Activated CD4-positive, CD25-positive, alpha-beta regulatory T cell treated with anti-CD3 and anti-CD28 coated beads, Interleukin-2, amount 50 U/mL, for 72 hours (primary cell): Measurements from ENCODE around the gene SH3BP4.

Source experiments
- DNase-seq: peaks from one replicate; pipeline ENCODE4 v3.0.0; 2021

SH3BP4 gene

DNA sequence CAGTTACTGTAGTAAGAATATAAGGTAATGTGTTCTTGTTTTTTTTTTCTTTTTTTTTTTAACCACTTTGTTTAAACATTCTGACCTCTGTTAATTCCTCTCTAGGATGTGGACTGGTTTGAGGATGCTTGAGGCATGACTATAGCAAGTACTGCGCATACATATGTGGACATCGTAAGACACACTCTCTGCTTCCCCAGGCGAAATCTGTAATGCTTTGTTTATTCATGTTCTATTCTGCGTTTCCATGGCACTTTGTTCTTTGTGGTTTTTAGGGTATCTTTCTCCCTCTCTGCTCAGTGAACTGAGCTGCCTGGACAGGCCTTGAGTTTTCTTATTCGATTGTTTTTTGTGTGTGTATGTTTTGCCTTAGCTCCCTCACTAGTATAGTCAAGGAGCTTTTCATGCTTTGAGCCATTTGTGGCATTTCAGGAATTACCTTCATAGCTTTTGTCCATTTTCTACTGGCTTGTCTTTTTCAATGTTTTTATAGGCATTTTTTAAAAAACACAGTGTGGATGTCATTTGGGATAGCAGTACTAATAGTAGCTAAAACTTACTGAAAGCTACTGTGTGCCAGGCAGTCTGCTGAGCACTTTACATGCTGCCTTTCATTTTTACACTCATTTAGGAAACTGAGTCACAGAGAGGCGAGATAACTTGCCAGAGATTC is 1.9 kb upstream of the SH3BP4 start:
- DNase-seq: no peak

DNA sequence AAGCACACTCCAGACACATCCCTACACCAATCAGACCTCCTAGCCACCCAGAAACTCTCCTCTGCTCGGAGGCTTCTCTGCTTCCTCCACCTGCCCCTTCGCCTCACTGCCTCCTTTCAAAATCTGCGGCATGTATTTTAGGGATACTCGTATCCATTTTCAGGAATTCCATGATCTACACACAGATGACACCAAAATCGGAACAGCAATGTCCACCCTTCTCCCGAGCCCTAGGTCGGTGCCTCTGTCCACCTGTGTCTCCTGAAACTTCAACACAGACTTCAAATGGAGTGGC is 1.4 kb upstream of the SH3BP4 start:
- DNase-seq: no peak

DNA sequence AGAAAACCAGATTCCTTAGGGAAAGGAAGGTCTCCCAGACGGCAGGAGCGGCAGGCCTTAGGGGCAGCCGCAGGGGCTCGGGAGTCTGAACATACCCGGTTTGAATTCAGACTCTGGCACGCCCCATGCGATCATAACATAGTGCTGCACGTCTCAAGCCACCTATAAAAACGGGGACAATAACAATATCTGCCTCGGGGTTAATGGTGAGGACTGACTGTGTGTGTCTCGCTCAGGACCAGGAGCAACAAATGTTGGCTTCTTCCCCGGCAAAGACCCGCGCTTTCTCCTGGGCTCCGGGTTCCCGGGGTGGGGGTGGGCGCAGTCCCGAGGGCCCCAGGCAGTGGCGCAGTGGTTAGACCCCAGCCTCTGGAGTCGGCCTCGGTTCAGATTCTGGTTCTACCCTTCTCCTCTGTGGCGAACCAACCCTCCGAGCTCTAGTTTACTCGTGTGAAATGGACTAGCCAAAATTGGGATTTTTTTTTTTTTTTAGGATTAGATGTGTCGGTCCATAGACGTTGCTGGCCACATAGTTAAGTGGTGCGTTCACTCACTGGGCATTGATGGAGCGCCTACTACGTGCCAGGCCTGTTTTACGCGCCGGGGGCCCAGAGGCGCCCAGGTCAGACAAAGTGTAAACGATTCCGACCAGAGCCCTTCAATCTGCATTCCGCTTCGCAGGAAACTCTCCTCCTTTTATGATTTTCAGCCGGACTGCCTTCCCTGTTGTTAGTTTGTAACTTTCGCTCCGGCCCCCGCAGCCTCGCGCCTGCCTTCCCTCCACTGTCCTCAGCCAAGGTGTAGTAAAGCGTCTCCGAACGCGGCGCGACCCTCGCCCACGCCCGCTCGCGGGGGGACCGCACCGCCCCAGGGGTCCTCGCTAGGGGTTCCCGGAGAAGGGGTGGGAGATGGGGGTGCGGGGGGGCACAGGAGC is 820 bp upstream of the SH3BP4 start:
- DNase-seq: no peak

DNA sequence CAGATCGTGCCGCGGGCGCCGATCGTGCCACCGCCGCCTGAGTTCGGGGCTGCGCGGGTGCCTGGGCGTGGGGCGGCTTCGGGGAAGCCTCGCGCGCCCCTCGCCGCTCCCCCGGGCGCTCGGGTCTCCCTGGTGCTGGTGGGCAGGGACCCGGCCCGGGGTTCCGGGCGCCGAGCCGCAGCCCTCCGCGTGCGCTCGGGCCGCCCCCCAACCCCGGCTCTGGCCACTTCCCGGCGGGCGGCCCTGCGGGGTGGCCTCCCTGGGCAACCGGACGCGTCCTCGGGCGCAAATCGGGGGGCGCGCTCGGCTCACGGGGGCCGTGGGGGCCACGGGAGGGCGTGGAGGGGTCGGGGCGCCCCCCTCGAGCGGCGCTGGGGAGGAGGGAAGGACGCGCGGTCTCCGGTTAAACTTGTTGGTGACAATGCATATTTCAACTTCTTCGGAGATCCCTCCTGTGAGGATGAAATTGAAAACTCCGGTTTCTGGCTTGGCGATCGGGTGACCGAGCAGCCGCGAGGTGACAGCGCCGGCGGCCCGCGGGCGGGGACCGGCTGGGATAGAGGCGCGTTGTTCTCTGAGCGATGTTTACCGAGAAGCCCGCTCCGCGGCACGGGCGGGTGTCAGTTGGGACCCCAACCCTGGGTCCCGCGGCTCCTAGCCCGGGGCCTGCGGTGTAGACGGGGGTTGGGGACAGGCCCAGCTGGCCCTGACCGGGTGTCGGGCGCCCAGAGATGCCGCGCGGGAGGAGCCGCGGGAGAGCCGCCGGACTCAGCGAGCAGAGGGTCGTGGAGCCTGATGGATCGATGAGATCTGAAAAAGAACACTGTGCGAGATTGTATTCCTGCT is 676 bp downstream of the SH3BP4 start:
- DNase-seq: no peak

DNA sequence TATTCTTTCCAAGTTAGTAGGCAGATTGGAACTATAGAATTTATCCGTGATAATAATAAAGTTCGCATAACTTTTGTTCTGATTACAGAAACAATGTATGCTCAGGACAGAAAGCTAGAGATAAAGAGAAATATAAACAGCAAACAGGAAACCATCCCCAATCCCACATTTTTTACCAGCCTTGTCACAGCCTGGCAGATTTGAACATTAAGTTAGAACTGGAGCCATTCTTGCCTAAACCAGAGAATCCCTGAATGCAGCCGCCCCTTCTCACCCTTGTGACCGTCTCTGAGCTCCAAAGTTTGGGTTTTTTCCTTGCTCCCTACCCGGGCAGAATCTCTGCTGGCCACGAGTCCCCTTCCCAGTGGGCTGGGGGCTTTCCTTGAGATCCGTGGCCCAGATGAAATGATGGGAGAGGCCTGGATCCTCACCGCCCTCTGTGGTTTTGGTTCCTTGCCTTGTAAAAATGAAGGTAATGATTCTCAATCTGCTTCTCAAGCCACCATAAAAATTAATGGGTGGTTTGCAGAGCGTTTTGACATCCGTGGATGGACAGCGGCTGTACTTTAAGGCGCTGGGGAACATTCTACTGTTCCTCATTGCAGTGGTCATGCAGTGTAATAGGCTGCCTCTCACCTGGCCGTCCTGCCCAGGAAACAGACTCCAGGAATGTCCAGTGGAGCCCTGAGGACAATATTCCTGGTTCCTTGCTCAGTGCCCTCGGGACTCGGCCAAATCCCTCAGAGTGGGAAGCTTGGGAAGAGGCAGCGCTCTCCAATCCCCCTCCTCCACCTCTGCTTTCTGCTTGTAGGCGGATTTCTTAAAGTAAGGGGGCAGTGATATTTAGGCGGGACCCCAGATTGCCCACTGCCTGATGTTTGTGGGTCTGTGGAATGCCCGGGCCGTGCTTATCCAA is 1.6 kb downstream of the SH3BP4 start:
- DNase-seq: no peak

DNA sequence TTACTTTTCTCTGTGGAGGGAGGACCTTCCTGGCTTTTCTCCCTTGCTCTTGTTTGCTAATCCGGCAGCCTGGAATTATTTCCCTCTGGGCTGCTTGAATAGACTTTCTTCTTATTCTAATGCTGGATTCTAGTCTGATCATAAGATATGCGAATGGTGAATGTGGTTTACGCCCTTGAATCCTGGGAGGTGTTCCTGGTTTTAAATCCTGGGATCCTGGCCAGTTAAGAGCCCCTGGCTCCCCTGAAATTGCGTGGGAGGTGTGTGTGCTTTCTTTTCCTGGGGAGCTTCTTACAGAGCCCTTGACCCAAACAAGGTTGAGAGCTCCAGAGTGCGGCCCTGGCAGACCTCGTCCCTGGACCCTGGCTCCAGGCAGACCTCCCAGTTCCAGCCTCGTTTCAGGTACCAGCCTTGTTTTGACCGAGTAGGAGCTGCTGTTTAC is 2.8 kb downstream of the SH3BP4 start:
- no peak for DNase-seq

DNA sequence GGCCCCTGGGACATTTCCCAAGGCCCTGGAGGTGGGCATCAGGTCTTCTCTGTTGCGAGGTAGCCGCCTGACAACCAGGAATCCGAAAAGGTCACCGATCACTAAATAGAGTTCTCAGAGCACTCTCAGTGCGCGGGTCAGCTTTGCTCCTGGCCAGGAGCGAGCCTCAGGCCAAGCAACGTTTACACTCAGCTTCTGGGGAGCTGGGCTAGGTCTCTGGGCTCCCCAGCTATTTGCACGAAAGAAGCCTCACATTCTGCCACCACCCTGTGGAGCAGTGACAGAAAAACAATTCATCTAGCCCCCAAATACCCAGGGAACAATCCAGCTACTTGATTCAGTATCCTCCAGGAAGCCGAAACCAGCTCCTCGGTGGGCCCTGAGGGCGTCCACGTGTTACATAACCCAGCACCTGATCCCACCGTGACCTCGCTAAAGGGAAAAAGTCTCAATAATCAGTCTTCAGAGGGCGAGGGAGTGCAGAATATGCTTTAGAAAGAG is 3.3 kb downstream of the SH3BP4 start:
- no peak for DNase-seq

DNA sequence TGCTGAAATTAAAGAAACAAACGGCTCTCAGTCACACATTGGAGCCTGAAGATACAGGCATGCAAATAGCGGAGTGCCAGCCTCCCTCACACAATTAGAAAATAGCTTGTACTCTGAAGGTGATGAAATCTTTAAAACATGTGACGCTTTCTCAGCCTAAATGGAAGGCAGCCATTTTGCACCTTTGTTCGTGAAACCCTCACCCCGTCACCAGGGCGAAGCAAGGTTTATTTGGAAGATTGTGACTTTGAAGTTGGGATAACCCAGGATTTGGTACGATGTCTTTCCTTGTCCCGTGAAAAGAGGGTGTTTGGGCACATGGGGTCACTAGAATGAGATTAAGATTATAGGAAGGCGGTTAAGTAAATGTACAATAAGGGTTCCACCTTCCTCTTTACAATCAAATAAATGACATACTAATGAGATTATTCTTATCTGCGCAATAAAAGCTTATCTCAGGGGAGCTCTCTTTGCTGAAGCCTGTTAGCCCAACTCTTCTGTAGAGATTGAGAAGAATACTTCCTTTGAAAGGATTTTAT is 4.2 kb downstream of the SH3BP4 start:
- DNase-seq: no peak

DNA sequence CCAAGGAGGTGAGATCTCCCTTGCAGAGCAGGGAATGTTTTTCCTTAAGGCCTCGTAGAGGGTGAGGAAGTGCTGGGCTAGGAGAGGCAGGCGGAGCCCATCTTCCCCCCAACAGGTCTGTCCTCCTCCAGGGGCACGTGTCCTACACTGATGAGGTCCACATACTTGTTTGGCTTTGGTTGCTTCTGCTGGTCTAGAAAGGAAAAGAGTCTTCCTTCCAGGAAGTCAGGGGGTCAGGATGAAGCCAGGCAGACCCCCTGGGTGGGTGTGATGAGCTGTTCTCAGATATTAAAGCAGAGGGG is 6.0 kb downstream of the SH3BP4 start:
- no peak for DNase-seq

DNA sequence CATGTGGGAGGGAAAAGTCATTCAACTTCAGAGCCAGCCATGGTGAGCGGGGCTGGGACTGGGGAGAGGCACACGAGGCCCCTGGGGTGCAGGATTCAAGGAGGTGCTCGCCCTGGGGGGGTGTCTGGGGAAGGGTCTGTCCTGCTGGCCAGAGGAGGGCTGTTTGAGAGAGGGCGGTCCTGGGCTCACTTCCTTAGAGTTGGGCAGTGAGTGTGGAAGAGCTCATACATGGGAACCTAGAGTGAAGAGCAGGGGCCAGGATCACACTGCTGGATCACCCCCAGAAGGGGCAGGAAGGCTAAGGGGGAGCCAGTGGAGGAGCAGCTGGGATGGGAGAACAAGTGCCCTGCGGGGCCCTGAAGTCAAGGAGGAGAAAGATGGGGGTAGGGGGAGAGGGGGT is 6.5 kb downstream of the SH3BP4 start:
- DNase-seq: no peak

DNA sequence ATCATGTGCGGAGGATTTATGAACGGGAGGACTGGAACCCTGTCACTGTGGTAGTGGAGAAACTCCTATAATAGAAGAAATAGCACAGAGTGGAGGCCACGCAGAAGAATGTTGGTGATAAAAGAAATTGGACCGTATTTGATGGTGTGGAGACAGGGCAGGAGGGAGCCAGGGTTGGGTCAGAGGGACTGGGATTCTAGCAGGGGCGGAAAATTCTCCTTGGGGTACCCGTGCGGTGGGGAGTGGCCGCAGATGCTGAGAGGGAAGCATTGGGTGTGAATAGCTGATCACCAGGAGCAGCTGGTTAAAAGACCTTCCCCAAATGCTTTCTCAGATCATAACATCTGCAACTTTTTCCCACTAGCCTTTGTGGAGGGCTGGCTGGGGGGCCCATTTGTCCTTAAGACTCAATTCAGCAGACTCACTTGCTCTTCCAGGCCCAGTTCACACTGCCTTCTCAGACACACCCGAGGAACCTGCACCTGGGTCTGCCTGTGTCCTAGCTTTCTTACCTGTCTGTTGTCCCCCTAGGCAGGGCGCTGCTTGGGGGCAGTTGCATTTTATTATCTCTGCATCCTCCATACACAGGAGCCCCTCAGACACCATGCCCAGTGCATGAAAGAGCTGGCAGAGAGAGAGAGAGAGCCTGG is 7.1 kb downstream of the SH3BP4 start:
- DNase-seq: no peak

DNA sequence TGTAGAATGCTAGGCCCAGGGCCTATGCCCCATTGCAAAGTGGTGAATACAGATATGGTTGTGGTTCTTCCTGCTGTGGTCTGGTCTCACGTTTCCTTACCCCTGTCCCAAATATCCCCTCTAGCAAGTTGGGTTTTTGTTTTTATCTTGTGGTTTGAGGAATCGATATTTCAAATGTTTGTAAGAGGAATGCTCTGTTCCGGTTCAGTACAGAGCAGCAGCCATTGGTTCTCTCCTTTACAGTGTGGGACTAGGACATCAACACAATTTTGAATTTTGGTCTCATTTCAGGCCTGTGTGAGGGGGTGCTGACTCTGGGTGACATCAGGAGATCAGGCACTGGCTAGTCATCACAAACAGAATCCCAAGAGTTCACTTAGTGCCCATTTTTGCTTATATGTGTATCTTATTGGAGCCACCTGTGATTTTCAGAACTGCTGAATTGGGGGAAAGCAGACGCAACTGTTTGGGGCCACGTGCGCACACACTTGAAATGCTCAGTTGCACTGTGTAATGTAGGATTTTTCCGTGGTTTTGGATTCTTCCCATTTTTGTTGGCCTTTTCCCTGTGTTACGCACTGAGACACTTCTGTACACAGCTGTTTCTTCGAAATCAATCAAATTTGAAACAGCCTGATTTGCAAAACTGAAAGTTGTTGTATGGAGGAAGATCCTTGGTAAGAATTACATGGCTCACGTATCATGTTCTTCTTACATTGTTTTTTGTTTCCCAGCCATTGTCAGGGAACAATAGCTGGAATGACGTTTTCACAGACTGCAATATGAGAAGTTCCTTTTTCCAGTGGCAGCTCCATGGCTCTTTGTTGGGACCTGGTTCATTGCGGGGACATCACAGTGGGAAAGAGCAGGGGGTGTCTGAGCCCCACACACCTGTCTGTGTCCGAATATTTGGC is 8.6 kb downstream of the SH3BP4 start:
- no peak for DNase-seq

DNA sequence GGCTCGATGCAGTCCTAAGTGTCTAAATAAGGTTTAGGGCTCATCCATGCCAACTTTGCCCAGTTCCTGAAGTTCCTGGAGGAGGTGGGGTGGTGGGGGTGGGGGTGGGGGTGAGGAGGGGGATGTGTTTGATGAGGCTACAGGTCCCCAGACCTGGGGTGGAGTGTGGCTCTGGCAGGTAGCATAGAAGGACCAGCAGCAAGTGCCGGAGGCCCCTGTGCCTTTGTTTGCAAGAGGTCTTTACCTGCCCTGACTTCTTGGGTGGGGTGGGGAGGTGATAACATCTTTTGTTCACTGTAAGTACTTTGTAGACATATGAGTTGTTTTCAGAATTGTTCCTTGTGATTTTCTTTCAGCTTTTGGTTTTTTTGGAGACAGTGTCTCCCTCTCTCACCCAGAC is 10.0 kb downstream of the SH3BP4 start:
- DNase-seq: no peak

DNA sequence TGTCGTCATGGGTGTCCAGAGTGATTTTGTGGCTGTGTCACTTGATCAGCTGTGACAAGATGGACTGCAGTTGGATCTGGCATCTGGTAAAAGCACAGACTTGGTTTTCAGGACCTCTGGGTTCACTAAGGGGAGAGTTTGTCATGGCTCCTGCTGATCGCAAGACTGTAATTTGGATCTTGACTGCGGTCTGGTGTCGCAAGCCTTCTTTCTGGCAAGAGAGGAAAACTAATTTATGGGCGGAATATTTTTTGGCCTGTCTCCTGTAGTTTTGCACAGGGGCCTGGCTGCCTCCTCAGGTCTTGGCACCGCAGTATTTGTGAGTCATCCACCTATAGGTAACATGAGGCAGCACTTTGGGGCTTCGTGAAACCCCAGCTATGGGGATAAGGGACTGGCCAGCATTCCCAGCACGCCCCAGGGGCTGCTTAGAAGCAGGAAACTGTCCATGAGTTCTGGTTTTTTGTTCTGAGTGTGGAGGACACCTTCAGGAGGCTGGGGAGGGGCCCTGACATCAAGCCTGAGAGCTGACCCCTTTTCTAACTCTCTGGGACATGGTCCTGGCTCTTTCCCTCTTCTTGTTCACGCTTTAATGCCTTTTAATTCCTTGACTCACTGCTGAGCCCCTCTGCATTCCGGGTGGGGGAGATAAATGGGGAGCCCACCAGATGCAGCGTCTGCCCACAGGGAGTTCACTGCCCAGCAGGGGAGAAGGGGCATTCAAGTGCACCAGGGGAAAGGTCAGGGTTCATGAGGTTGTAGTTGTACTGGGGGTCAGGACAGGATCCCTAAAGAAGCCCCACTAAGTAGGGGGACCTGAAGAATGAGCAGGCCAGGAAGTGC is 12.2 kb downstream of the SH3BP4 start:
- no peak for DNase-seq

DNA sequence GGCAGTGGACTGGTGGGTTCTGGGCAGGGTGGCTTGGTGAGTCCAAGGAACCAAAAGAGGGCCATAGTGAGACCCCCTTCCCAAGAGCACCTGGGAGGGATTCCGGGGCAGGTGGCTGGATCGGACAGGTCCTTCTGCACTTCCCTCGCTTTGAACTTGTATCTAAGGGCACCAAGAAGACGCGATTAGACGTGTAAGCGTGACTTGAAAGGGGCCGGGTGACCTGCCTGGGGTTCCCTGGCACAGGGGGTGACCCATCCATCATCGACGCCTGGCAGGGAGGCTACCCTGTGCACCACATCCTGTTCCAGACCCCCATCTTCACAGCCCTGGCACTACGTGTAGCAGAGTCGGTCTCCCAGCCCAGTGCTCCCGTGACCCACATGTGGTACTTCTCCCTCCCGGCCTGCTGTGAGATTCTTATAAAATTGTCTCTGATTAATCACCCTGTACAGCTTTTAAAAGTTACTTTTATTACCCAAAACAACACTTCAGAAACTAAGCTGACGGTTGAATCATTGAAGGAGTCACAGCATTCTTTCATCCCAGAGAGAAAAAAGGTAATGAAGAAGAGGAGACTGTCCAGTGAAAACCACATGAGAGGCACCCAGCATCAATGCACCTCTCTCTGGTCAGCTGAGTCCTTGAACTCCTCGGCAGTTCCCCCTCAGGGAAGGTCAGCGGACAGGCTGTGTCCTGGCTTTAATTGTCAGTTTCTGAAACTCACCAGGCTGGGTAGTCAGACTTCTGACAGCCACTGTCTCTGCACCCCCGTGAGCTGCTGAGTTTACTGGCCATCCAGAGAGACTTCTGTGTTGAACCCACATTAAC is 13.0 kb downstream of the SH3BP4 start:
- no peak for DNase-seq

DNA sequence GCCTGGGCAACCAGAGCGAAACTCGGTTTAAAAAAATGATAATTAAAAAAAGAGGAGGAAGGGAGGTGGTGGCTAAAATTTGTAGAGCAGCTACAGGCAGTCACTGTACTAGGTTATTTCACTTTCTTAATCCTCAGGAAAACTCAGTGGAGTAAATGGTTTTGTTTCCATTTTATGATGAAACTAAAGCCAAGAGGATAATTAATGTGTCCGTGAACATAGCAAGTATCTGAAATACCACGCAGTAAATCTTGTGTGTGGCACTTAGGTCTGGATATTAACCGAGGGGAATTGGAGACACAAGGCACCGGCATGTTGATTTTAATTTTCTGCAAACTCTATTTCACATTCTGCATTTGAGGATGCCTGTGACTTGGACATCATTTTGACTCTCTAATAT is 14.5 kb downstream of the SH3BP4 start:
- DNase-seq: no peak

DNA sequence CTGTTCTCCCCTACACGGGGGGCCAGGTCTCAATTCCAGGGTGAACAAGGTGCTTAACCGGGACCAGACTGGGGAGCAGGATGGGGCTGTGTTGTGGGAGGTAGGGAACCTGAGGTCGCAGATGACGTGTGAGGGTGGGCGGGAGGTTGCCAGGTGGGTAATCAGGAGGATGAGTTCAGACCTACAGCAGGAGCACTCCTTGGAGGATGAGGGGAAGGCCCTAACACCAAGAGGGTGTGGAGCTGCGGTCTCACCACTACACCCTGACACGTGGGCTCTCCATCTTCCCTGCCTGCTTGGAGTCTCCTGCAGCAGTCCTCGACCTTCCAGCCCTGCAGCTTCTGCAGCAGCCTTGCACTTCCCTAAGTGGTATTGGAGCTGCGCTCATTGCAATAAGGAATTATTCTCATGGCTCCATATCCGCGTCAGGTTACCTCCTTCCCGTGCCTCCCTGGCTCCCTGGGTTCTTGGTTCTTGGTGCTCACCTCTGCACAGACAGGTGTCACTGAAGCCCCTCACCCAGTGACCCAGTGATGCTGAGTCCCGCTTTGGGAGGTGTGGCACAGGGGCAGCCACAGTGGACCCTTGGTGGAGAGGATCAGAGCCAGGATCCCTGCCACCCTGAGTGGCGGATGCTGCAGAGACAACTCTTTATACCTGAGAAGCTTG is 15.5 kb downstream of the SH3BP4 start:
- DNase-seq: no peak

DNA sequence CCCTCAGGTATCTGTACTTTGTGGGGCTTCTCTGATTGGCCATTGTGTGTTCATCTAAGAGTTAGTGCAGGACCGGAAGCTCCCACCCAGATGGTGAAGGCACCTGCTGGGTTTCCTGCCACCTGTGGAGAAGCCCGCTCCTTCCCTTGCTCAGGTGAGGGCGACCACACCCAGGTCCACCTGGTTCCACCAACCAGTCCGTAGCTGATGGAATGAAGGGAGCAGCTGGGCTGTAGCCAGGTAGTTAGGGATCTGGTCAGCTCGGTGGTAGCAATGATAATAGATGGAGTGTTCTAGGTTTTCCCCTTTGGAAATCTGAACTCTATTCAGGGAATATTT is 16.0 kb downstream of the SH3BP4 start:
- no peak for DNase-seq
